Osteocyte (in vitro differentiated cells): ENCODE data around the gene CBR1. TPM values are rescaled to one million over a fixed set of nuclear protein-coding genes. Genes with fewer than 3 reads are reported as not detected.

ENCODE experiments used
- DNase-seq: peaks from one replicate; pipeline ENCODE4 v3.0.0; 2021; ENCODE audit warnings: mixed read lengths; ENCODE audit not compliant: unreplicated experiment; ENCODE audit errors: extremely low spot score
- H3K27ac Mint-ChIP-seq: one replicate; pipeline ENCODE4 v1.8.0; 2021; ENCODE audit warnings: mild to moderate bottlenecking, mixed read lengths; ENCODE audit not compliant: unreplicated experiment
- H3K27me3 Mint-ChIP-seq: one replicate; pipeline ENCODE4 v1.8.0; 2021; ENCODE audit warnings: mixed read lengths; ENCODE audit not compliant: unreplicated experiment
- H3K36me3 Mint-ChIP-seq: one replicate; pipeline ENCODE4 v1.8.0; 2021; ENCODE audit warnings: mixed read lengths; ENCODE audit not compliant: unreplicated experiment
- H3K4me1 Mint-ChIP-seq: one replicate; pipeline ENCODE4 v1.8.0; 2021; ENCODE audit warnings: mixed read lengths; ENCODE audit not compliant: unreplicated experiment
- H3K4me3 Mint-ChIP-seq: one replicate; pipeline ENCODE4 v1.8.0; 2021; ENCODE audit warnings: mild to moderate bottlenecking, moderate library complexity, mixed read lengths; ENCODE audit not compliant: unreplicated experiment
- H3K9me3 Mint-ChIP-seq: one replicate; pipeline ENCODE4 v1.8.0; 2021; ENCODE audit warnings: mixed read lengths; ENCODE audit not compliant: unreplicated experiment
- total RNA-seq: library from RNA; stranded (reverse); gene quantifications from 2 replicates; pipeline ENCODE4 v1.2.1, GENCODE V29; 2021
- TF ChIP-seq, protein P1 (sequence below): fragments of 200-600 bp; sonication (generic); IDR thresholded peaks from 2 replicates; pipeline ENCODE4 v1.5.0; 2021; ENCODE audit warnings: antibody characterized with exemption, mild to moderate bottlenecking, moderate library complexity

Gene CBR1
- total RNA-seq, 1 donor from 2014 or later, result 17.2 TPM

DNA sequence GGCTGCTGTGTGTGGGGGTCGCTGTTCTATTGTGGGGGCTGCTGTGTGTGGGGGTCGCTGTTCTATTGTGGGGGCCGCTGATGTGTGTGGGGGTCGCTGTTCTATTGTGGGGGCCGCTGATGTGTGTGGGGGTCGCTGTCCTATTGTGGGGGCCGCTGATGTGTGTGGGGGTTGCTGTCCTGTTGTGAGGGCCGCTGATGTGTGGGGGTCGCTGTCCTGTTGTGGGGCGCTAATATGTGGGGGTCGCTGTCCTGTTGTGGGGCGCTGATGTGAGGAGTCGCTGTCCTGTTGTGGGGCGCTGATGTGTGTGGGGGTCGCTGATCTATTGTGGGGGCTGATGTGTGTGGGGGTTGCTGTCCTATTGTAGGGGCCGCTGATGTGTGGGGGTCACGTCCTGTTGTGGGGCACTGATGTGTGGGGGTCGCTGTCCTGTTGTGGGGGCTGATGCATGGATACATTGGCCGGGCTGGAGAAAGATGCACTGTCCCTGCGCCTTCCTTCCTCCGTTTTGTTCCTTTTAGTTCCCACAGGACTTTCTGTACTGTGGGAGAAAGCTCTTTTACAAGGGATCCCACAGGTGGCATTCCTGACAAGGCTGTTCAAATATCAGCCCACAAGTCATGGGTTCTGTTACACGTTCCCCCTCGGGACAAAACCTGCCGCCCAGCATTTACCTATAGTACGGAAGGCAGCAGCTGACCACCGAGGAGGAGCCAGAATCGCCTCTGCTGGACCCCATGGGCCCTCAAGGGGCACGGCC, 37.0 kb upstream of the CBR1 start:
- Mint-ChIP-seq H3K4me1 (peaks cover 3% of the 10 kb centered on the region), H3K27me3 (no peaks in the 10 kb centered on the region), H3K9me3 (no peaks in the 10 kb centered on the region), H3K4me3 (no peak overlapping the region), H3K36me3 (peaks cover 20% of the 10 kb centered on the region), H3K27ac (no peak overlapping the region)
- TF ChIP-seq, protein P1, sequence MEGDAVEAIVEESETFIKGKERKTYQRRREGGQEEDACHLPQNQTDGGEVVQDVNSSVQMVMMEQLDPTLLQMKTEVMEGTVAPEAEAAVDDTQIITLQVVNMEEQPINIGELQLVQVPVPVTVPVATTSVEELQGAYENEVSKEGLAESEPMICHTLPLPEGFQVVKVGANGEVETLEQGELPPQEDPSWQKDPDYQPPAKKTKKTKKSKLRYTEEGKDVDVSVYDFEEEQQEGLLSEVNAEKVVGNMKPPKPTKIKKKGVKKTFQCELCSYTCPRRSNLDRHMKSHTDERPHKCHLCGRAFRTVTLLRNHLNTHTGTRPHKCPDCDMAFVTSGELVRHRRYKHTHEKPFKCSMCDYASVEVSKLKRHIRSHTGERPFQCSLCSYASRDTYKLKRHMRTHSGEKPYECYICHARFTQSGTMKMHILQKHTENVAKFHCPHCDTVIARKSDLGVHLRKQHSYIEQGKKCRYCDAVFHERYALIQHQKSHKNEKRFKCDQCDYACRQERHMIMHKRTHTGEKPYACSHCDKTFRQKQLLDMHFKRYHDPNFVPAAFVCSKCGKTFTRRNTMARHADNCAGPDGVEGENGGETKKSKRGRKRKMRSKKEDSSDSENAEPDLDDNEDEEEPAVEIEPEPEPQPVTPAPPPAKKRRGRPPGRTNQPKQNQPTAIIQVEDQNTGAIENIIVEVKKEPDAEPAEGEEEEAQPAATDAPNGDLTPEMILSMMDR, result no peak
- DNase-seq, result no peak

DNA sequence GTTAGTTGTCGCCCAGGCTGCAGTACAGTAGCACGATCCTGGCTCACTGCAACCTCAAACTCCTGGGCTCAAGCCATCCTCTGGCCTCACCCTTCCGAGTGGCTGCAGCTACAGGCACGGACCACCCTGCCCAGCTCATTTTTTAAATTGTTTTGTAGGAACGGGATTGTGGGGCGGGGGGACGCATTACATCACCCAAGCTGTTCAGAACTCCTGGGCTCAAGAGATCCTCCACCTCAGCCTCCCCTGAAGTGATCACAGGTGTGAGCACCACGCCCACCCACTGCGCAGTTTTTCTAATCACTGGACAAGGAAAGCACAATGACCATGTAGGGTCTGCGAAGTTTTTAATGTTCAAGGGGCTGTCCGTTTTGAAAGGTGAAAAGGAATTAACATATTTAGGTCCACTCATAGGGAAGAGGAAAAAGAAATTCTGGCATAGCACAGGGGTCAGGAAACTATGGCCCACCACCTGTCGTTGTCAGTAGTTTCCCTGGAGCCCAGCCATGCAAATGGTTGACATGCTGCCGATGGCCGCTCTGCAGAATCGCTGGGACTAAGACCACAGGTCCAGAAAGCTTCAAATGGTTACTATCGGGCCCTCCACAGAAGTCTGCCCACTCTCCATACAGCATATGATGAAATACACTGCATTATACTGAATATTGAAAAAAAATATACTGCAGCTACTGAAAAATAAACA, 35.5 kb upstream of the CBR1 start:
- Mint-ChIP-seq H3K4me3 (no peak overlapping the region), H3K4me1 (no peaks in the 10 kb centered on the region), H3K36me3 (peaks cover 32% of the 10 kb centered on the region), H3K27ac (no peak overlapping the region), H3K9me3 (no peaks in the 10 kb centered on the region), H3K27me3 (no peaks in the 10 kb centered on the region)
- TF ChIP-seq, protein P1, result no peak
- no peak for DNase-seq

DNA sequence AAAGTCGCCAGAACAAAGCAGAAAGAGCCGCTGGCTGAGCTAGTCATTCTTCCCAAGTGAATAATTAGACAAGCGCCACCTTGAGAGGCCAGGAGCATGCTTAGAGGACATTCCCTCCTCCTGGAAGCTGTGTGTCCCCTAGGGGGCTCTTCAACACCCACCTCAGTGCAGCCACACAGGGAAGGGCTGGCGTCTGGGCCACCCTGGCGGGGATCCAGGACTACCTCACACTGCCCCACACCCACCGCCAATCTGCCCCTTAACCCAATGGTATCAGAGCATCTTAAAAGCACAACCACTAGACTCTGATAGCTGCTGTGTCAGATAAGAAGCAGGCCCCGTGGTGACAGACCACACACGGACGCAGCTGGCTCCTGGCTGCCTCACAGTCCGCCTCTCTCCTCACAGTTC, 34.4 kb upstream of the CBR1 start:
- no peaks in the 10 kb centered on the region for H3K4me1 Mint-ChIP-seq
- TF ChIP-seq, protein P1, result no peak
- DNase-seq, result no peak
- no peaks in the 10 kb centered on the region for H3K9me3 Mint-ChIP-seq
- no peaks in the 10 kb centered on the region for H3K27me3 Mint-ChIP-seq
- H3K36me3 Mint-ChIP-seq, result peaks cover 37% of the 10 kb centered on the region
- H3K27ac Mint-ChIP-seq, result no peak overlapping the region
- no peak overlapping the region for H3K4me3 Mint-ChIP-seq

DNA sequence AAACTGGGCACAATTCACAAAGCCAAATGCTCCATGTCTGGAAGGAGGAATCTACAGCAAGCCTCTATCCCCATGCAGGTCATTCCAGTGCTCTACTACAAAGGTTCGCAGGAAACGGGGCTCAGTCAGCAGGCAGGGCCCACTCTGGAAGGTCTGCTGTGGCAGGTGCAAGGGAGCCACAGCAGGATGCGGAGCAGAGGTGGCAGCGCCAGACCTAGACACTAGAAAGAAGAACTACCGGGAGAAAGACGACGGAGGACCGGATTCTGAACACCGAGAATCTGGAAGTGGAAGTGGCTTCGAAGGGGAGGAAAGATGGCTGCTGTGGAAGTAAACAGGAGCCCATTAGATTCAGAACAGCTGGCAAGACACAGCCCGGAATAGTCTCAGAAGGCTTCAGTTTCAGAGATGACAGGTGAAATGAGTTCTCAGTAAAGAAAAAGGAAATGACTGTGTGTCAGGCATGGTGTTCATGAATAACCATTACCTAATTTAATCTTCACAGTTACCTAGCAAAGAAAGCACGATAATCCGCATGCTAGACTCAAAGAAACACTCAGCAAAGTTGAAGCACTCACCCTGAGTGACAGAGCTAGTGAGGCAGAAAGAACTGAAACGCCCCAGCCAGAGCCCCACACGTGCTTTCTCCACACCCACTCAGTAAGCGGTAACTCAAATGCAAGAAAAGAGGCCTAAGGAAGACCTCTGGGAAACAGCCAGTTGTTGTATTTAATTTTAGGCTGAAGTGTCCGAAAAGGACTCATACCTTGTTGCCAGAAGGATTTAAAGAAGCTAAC, 30.9 kb upstream of the CBR1 start:
- H3K9me3 Mint-ChIP-seq, result no peaks in the 10 kb centered on the region
- no peak for DNase-seq
- no peaks in the 10 kb centered on the region for H3K4me1 Mint-ChIP-seq
- peaks cover 58% of the 10 kb centered on the region for H3K36me3 Mint-ChIP-seq
- no peak overlapping the region for H3K4me3 Mint-ChIP-seq
- TF ChIP-seq, protein P1, result no peak
- no peaks in the 10 kb centered on the region for H3K27me3 Mint-ChIP-seq
- no peak overlapping the region for H3K27ac Mint-ChIP-seq

DNA sequence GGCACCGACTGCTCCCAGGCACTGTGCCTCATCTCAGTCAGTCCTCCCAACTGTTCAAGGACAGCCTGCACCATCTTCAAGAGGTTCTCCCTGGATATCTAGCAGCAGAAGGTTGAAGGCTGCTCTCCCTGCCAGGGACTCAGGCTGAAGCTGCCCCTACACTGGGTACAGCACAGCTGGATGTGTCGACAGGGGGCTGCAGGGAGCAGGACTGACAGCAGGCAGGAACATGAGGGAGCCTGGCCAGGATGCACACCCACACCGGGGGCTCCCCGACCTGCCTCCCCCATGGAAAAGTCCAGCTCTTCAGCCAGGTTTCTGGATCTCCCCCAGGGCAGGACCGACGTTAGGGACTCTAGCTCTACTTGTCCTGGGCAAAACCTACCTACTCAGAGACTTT, 30.0 kb upstream of the CBR1 start:
- TF ChIP-seq, protein P1, result no peak
- no peak for DNase-seq
- no peaks in the 10 kb centered on the region for H3K4me1 Mint-ChIP-seq

More for the DNA sequence above, 30.0 kb upstream of the CBR1 start:
- H3K36me3 Mint-ChIP-seq, result peaks cover 63% of the 10 kb centered on the region
- no peak overlapping the region for H3K27ac Mint-ChIP-seq
- H3K9me3 Mint-ChIP-seq, result no peaks in the 10 kb centered on the region
- no peak overlapping the region for H3K4me3 Mint-ChIP-seq
- no peaks in the 10 kb centered on the region for H3K27me3 Mint-ChIP-seq
